ENCODE measurements around the gene APCDD1.

- TF ChIP-seq CTCF (IDR thresholded peaks at IDR 0.05; ENCODE audit: low read depth, low read length) (no peak), EZH2phosphoT487 (IDR thresholded peaks at IDR 0.05; ENCODE audit: low read depth) (no peak)
Measured at GRCh38 chr18:10416065-10416464, 38.4 kb upstream of the APCDD1 start.
